ENCODE measurements around the gene TNFRSF19.

DNA sequence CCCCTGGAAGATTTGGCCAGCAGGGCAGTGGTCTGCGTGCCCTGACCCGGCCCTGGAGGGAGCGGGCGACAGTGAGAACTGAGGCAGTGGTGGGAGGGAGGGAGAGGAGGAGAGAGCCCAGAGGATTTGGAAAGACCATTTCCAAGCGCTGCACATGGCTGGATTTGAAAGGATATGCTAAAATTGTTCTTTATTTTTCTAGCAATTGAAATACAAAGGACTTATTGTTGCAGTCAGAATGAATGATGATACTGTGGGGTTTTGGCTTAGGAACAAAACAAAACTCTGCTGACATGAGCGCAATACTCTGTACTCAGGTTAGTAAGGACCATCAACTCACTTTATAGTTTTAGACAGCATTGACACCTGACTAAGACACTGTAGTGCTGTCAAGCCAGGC, 69.5 kb downstream of the TNFRSF19 start:
- TF ChIP-seq POLR2A (IDR thresholded peaks at IDR 0.05), result no peak
- TF ChIP-seq, protein P1, sequence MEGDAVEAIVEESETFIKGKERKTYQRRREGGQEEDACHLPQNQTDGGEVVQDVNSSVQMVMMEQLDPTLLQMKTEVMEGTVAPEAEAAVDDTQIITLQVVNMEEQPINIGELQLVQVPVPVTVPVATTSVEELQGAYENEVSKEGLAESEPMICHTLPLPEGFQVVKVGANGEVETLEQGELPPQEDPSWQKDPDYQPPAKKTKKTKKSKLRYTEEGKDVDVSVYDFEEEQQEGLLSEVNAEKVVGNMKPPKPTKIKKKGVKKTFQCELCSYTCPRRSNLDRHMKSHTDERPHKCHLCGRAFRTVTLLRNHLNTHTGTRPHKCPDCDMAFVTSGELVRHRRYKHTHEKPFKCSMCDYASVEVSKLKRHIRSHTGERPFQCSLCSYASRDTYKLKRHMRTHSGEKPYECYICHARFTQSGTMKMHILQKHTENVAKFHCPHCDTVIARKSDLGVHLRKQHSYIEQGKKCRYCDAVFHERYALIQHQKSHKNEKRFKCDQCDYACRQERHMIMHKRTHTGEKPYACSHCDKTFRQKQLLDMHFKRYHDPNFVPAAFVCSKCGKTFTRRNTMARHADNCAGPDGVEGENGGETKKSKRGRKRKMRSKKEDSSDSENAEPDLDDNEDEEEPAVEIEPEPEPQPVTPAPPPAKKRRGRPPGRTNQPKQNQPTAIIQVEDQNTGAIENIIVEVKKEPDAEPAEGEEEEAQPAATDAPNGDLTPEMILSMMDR (IDR thresholded peaks at IDR 0.05 in 8 of 11, conservative IDR thresholded peaks at IDR 0.05 in 3 of 11), result no peak
- no peak for TF ChIP-seq POLR2AphosphoS5 (IDR thresholded peaks at IDR 0.05)

All from spleen (tissue), 7 donors.